IMR-90 (cell line): ENCODE data around the gene ATIC.

Experiments used
- BHLHE40 ChIP-seq: fragments of 150-350 bp; IDR thresholded peaks from 2 replicates; pipeline ENCODE4 v1.6.1; 2016; ENCODE audit warnings: mild to moderate bottlenecking, low read depth, low read length
- CEBPB ChIP-seq: IDR thresholded peaks from 2 replicates; pipeline ENCODE4 v1.6.1; 2012; ENCODE audit warnings: low read depth, low read length, improper control_type of control experiment
- CTCF ChIP-seq: conservative IDR thresholded peaks from 2 replicates; pipeline ENCODE4 v1.5.1; 2012; ENCODE audit warnings: mild to moderate bottlenecking, low read depth, low read length, improper control_type of control experiment
- POLR2A ChIP-seq: IDR thresholded peaks from 2 replicates; pipeline ENCODE4 v1.6.1; 2012; ENCODE audit warnings: mild to moderate bottlenecking, low read depth, low read length
- RFX5 ChIP-seq: IDR thresholded peaks from 2 replicates; pipeline ENCODE4 v1.8.0; 2012; ENCODE audit warnings: low read depth, mild to moderate bottlenecking, low read length, moderate library complexity
- SMC3 ChIP-seq: fragments of 150-350 bp; IDR thresholded peaks from 2 replicates; pipeline ENCODE4 v1.6.1; 2016; ENCODE audit warnings: low read depth, mild to moderate bottlenecking, antibody characterized with exemption, low read length, moderate library complexity

GRCh38 chr2:215316336-215316735 lies 4.5 kb downstream of the ATIC start:
- TF ChIP-seq CTCF = no peak
- TF ChIP-seq CEBPB = no peak
- no peak for TF ChIP-seq POLR2A
- no peak for TF ChIP-seq BHLHE40
- TF ChIP-seq SMC3 = no peak
- no peak for TF ChIP-seq RFX5
